Measurements from ENCODE around the gene MRPS18B. TPM values are rescaled to one million over a fixed set of nuclear protein-coding genes. Genes with fewer than 3 reads are reported as not detected.
A peak's percentile ranks its signal among the peaks of the same experiment; 100 is the strongest.

Gene MRPS18B
- total RNA-seq, 3 donors from 2014 or later: 42.1 to 70.8 (median 52.4) TPM

- peaks cover 28% of the 10 kb centered on the region for H3K36me3 ChIP-seq
Measured at GRCh38 chr6:30603961-30604360, 13.7 kb upstream of the MRPS18B start.

GRCh38 chr6:30610065-30610464 is 7.6 kb upstream of the MRPS18B start:
- Histone ChIP-seq H3K4me1 (peaks cover 0 to 11% of the 10 kb centered on the region in 2 donors), H3K4me3 (no peak overlapping the region), H3K36me3 (no peaks in the 10 kb centered on the region), H3K27me3 (no peaks in the 10 kb centered on the region), H3K9me3 (no peaks in the 10 kb centered on the region), H3K27ac (peak overlapping the region; percentile 37 to 56)
- DNase-seq (ENCODE audit: low spot score in 2 of 2): no peak
- TF ChIP-seq, protein P1, sequence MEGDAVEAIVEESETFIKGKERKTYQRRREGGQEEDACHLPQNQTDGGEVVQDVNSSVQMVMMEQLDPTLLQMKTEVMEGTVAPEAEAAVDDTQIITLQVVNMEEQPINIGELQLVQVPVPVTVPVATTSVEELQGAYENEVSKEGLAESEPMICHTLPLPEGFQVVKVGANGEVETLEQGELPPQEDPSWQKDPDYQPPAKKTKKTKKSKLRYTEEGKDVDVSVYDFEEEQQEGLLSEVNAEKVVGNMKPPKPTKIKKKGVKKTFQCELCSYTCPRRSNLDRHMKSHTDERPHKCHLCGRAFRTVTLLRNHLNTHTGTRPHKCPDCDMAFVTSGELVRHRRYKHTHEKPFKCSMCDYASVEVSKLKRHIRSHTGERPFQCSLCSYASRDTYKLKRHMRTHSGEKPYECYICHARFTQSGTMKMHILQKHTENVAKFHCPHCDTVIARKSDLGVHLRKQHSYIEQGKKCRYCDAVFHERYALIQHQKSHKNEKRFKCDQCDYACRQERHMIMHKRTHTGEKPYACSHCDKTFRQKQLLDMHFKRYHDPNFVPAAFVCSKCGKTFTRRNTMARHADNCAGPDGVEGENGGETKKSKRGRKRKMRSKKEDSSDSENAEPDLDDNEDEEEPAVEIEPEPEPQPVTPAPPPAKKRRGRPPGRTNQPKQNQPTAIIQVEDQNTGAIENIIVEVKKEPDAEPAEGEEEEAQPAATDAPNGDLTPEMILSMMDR (IDR thresholded peaks at IDR 0.05): no peak
- TF ChIP-seq POLR2AphosphoS5 (IDR thresholded peaks at IDR 0.05) (no peak), POLR2A (IDR thresholded peaks at IDR 0.05) (no peak)
- intact Hi-C loops (cut with DNase I; ENCODE audit: low total_unique reads): no loop called here

More at GRCh38 chr6:30603961-30604360, 13.7 kb upstream of the MRPS18B start:
- H3K27me3 ChIP-seq: no peaks in the 10 kb centered on the region
- no peaks in the 10 kb centered on the region for H3K4me1 ChIP-seq
- no peaks in the 10 kb centered on the region for H3K9me3 ChIP-seq
- TF ChIP-seq POLR2AphosphoS5 (IDR thresholded peaks at IDR 0.05): no peak
- TF ChIP-seq, protein P1 (IDR thresholded peaks at IDR 0.05): no peak
- no peak for TF ChIP-seq POLR2A (IDR thresholded peaks at IDR 0.05)
- H3K4me3 ChIP-seq: no peak overlapping the region
- no peak overlapping the region for H3K27ac ChIP-seq
- no peak for DNase-seq (ENCODE audit: low spot score in 2 of 2)
- intact Hi-C loops (cut with DNase I; ENCODE audit: low total_unique reads): no loop called here

DNA sequence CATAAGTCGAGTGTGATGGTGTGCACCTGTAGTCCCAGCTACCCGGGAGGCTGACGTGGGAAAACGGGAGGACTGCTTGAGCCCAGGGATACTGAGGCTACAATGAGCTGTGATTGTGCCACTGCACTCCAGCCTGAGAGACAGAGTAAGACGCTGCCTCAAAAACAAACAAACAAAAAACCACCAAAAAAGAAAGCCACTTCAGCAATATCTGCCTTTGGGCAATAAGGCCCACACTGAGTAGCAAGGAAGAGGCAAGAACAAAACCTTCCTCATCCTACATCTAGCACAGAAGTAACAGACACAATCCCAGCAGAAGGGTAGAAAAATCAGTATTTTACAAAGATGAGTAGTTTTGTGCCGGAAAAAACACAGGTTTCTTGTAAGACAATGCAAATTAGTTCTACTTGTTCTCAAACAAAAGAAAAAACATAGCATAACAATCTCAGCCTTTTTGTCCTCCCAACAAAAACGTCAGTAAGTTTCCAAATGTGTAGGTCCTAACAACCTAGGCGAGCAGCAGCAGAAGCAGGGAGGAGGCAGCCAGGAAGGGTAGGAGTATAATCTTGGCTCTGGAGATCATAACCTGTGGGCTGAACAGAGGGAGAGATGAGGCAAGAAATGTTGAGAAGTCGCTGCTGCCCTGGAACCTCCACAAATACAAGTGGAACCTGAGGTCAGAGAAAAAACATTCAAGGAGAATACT is 6.3 kb upstream of the MRPS18B start:
- Histone ChIP-seq H3K27me3 (no peaks in the 10 kb centered on the region), H3K9me3 (no peaks in the 10 kb centered on the region), H3K4me1 (peaks cover 0 to 11% of the 10 kb centered on the region in 2 donors), H3K36me3 (no peaks in the 10 kb centered on the region), H3K4me3 (no peak overlapping the region), H3K27ac (peak overlapping the region; percentile 56 to 100)
- no peak for DNase-seq (ENCODE audit: low spot score in 2 of 2)
- intact Hi-C loops (cut with DNase I; ENCODE audit: low total_unique reads): no loop called here
- no peak for TF ChIP-seq POLR2AphosphoS5 (IDR thresholded peaks at IDR 0.05)
- TF ChIP-seq, protein P1 (IDR thresholded peaks at IDR 0.05): no peak
- TF ChIP-seq POLR2A (IDR thresholded peaks at IDR 0.05): no peak

DNA sequence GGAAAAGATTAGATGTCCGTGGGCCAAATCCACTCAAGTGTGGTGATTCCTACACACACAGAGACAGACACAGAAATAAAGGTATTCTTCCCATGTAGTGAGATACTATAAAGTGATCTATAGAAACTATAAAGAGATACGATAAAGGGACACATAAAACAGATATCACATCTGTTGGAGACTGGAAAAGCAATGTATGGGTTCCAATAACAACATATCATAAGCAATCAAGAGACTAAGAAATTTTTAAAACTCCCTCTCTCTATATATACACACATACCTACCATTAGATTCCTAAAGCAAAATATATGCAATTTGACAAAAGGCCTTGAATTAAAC is 5.8 kb upstream of the MRPS18B start:
- Histone ChIP-seq H3K27me3 (no peaks in the 10 kb centered on the region), H3K36me3 (no peaks in the 10 kb centered on the region), H3K27ac (peak overlapping the region; percentile 56 to 100), H3K9me3 (no peaks in the 10 kb centered on the region), H3K4me1 (peaks cover 0 to 11% of the 10 kb centered on the region in 2 donors), H3K4me3 (no peak overlapping the region)
- no peak for TF ChIP-seq POLR2AphosphoS5 (IDR thresholded peaks at IDR 0.05)
- no peak for DNase-seq (ENCODE audit: low spot score in 2 of 2)
- intact Hi-C loops (cut with DNase I; ENCODE audit: low total_unique reads): no loop called here

- peak overlapping the region; percentile 22 to 100 for H3K27ac ChIP-seq
- no peak for DNase-seq (ENCODE audit: low spot score in 2 of 2)
- H3K36me3 ChIP-seq: no peaks in the 10 kb centered on the region
- TF ChIP-seq POLR2A (IDR thresholded peaks at IDR 0.05): no peak
- TF ChIP-seq, protein P1 (IDR thresholded peaks at IDR 0.05): peak in 1 of 3 donors; percentile 13
- no peaks in the 10 kb centered on the region for H3K9me3 ChIP-seq
- H3K27me3 ChIP-seq: no peaks in the 10 kb centered on the region
- peaks cover 0 to 11% of the 10 kb centered on the region in 2 donors for H3K4me1 ChIP-seq
- intact Hi-C loops (cut with DNase I; ENCODE audit: low total_unique reads): no loop called here
- H3K4me3 ChIP-seq: no peak overlapping the region
Measured at GRCh38 chr6:30612213-30612612, 5.4 kb upstream of the MRPS18B start.
